GM13977 (cell line): ENCODE results near the gene CACNA1C.

ENCODE experiments used
- DNase-seq: peaks from one replicate; pipeline ENCODE4 v3.0.0; 2012; ENCODE audit warnings: low spot score
- CTCF ChIP-seq: IDR thresholded peaks from 2 replicates; pipeline ENCODE4 v1.5.1; 2012; ENCODE audit warnings: mild to moderate bottlenecking, control low read depth; ENCODE audit not compliant: insufficient read depth; ENCODE audit errors: extremely low read depth, missing control alignments
- in situ Hi-C: fragments of 300-500 bp; cut with MboI; formaldehyde crosslinking; loops from one replicate; pipeline ENCODE4 v1.12.0; 2022; ENCODE audit warnings: low sequenced_read_pairs, low pct_unique_long_range_greater_than_20kb, mixed read lengths, inconsistent platforms; ENCODE audit not compliant: unreplicated experiment

CACNA1C gene

GRCh38 chr12:2192231-2192630 is 139.4 kb downstream of the CACNA1C start:
- TF ChIP-seq CTCF, result no peak
- no peak for DNase-seq
- in situ Hi-C loops, result no loop called here

DNA sequence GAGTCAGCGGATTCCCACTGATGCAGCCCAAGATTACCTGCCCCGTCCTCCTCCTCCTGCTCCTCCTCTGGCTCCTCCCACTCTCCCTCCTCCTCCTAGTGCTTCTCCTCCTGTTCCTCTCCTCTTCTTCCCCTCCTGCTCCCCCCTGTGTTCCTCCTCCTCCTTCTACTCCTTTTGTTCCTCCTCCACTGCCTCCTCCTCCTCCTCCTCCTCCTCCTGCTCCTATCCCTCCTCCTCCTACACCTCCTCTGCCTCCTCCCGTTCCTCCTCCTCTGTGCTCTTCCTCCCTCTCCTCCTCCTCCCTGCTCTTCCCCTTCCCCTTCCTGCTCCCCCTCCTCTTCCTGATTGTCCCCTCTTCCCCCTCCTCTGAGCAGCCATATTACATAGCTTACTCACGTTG is 141.3 kb downstream of the CACNA1C start:
- no peak for DNase-seq
- in situ Hi-C loops, result no loop called here
- TF ChIP-seq CTCF, result no peak

GRCh38 chr12:2194571-2194970 is 141.8 kb downstream of the CACNA1C start:
- no peak for TF ChIP-seq CTCF
- in situ Hi-C loops, result no loop called here
- no peak for DNase-seq

DNA sequence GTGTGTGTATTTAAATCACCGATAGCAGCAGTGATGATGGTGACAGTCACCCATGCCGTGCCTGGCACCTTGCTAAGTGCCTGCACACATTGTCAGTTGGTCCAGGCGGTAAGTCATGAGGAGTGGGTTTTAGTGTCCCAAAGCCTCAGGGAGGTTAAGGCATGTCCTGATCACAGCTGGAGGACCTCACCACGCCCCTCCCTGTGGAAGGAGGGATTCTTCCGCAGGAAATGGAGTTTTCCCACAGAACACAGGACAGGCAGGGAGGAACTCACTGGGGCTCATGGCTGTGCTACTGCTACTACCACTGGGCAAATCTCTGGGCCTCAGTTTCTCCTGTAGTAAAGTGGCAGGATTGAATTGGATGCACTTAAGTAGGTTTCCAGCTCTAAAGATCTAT is 142.3 kb downstream of the CACNA1C start:
- no peak for DNase-seq
- TF ChIP-seq CTCF, result no peak
- in situ Hi-C loops, result no loop called here

DNA sequence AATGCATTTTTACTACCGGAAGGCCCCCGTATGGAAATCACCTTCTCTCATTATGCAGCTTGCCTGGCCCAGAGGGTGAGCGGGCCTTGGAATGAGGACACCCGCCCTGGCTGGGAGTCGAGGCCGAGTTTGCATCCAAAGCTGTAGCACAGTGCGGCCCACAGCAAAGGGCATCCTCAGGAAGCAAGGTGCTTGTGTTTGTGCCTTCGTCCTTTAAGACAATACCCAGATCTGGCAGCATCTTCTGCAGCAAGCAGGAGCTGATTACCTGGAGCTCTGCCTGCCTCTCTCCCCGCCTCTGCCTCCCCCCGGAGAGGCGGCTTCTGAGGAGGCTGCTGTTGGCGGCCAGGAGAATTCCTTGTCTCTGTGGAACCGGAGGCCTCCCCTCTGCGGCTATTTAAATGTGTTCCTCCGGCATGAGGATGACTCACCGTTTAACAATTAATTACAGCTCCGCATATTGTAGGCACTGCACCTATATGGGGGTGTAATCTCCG is 145.3 kb downstream of the CACNA1C start:
- no peak for TF ChIP-seq CTCF
- in situ Hi-C loops, result no loop called here

DNA sequence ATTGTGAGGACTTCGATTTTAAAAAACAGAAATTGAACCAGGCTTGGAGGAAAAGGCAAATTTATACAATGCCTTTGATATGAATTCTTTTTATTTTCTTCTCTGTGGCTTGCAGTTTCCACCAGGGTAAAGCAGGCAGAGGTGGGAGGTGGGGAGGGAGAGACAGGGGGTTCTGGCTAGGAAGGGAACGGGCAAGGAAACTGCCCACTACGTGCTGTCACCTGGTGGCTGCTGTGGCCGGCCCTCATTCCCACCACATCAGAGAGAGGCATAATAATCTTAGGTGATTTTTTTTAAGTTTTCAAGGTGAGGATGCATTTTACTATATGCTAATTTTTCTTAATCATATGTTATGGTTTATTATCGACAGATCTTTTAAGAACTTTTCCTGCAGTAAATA is 145.8 kb downstream of the CACNA1C start:
- in situ Hi-C loops, result no loop called here
- no peak for TF ChIP-seq CTCF
- DNase-seq, result no peak

More for the DNA sequence above, 145.3 kb downstream of the CACNA1C start:
- no peak for DNase-seq

DNA sequence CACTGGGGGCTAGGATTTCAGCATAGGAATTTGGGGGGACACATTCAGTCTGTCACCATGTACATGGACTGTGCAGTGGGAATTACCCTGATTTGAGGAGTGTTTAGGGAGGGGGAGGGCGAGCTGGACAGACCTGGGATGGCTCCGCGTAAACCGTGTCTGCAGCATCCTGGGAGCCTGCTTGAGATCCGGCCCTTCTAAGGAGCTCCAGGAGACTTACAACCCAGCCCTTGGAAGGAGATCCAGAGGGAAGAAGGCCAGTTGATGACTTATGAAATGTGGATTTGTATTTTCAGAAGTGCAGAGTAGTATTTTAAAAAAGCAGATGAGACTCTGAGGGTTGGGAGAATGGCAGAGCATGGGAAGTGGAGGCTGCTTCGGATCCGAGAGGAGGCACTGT is 153.2 kb downstream of the CACNA1C start:
- TF ChIP-seq CTCF, result no peak
- in situ Hi-C loops, result no loop called here
- DNase-seq, result no peak
